Brain microvascular endothelial cell (primary cell): ENCODE results near the gene OR4L1.

Experiments
- DNase-seq: peaks from one replicate; pipeline ENCODE4 v3.0.0-alpha.2; 2020
- H3K27ac ChIP-seq: fragments of 250-450 bp; sonication (Bioruptor Pico); 2 replicates; pipeline ENCODE4 v1.5.1; 2020; ENCODE audit warnings: mild to moderate bottlenecking, moderate library complexity
- H3K27me3 ChIP-seq: fragments of 250-450 bp; sonication (Bioruptor Pico); replicated peaks from 2 replicates; pipeline ENCODE4 v1.5.1; 2020; ENCODE audit warnings: mild to moderate bottlenecking
- H3K36me3 ChIP-seq: fragments of 250-450 bp; sonication (Bioruptor Pico); replicated peaks from 2 replicates; pipeline ENCODE4 v1.5.1; 2020; ENCODE audit warnings: mild to moderate bottlenecking
- H3K4me3 ChIP-seq: 2 replicates; pipeline ENCODE4 v1.5.1; 2011; ENCODE audit warnings: low read depth, mild to moderate bottlenecking, control low read depth, low read length, moderate library complexity
- in situ Hi-C: cut with HindIII; loops from 2 replicates; pipeline ENCODE4 v1.10.0; 2017; ENCODE audit warnings: low sequenced_read_pairs, low pct_ligation_motif_present
- TF ChIP-seq, protein P1 (sequence below): IDR thresholded peaks from 2 replicates; pipeline ENCODE4 v1.5.1; 2011; ENCODE audit warnings: low read depth, mild to moderate bottlenecking, moderate library complexity, low read length, control low read depth, inconsistent platforms; ENCODE audit errors: missing control alignments

The OR4L1 gene, protein sequence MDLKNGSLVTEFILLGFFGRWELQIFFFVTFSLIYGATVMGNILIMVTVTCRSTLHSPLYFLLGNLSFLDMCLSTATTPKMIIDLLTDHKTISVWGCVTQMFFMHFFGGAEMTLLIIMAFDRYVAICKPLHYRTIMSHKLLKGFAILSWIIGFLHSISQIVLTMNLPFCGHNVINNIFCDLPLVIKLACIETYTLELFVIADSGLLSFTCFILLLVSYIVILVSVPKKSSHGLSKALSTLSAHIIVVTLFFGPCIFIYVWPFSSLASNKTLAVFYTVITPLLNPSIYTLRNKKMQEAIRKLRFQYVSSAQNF

DNA sequence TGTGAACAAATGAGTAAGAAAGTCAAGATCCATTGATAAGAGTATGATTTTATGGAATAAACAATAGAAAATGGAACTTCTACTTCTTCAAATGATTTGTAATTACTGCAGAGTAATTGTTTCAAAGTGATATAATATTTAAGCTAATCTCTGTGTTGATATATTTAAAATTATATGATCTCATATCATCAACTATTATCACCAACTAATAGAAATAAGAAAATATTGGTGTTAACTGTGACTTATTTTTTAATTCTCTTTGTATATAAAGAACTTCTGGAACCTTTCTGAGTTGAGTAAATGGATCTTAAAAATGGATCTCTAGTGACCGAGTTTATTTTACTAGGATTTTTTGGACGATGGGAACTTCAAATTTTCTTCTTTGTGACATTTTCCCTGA lies at the start of gene OR4L1:
OR4L1 (plus strand) TSS at position 301 of the 400 bp plus-strand sequence; CDS start at position 301, 0 bp downstream.
- in situ Hi-C loops = no loop called here
- H3K27ac ChIP-seq = no peak within 1 kb of the TSS
- no peaks in the 10 kb centered on the region for H3K36me3 ChIP-seq
- H3K27me3 ChIP-seq = no peaks in the 10 kb centered on the region
- DNase-seq = no peak
- TF ChIP-seq, protein P1, sequence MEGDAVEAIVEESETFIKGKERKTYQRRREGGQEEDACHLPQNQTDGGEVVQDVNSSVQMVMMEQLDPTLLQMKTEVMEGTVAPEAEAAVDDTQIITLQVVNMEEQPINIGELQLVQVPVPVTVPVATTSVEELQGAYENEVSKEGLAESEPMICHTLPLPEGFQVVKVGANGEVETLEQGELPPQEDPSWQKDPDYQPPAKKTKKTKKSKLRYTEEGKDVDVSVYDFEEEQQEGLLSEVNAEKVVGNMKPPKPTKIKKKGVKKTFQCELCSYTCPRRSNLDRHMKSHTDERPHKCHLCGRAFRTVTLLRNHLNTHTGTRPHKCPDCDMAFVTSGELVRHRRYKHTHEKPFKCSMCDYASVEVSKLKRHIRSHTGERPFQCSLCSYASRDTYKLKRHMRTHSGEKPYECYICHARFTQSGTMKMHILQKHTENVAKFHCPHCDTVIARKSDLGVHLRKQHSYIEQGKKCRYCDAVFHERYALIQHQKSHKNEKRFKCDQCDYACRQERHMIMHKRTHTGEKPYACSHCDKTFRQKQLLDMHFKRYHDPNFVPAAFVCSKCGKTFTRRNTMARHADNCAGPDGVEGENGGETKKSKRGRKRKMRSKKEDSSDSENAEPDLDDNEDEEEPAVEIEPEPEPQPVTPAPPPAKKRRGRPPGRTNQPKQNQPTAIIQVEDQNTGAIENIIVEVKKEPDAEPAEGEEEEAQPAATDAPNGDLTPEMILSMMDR = no peak
- no peak within 1 kb of the TSS for H3K4me3 ChIP-seq

DNA sequence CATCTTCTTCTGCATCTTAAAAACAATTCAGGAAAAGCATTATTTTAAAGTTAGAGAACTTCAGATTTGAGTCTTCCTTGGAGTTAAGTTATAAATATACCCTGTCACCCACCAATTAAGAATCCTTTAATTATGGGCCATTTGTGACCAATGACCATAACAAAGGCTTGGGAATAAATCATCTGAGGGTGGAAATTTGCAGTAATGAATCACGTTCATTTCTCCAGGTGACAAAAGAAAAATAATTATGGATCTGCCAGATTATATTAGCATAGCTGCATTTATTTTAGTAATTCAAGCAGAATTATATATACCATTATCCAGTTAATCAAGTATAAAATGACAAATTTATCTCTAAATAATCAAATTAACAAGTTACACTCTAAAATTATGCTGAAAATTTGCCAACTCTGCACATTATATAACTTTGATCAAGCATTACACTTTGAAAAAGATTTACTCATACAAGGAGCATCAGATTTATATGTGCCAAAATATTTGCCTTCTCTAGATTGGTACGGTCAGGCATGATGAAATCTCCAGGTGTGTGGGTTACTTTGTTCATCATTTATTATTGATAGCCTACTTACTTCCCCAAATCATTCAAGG lies 40.5 kb upstream of the OR4L1 start, which contains the start of gene OR4K14:
OR4K14 (minus strand) TSS at position 51 of the 609 bp plus-strand sequence. CDS start 4,114 bp downstream, outside the sequence.
- no peak for DNase-seq
- in situ Hi-C loops = no loop called here
- Histone ChIP-seq H3K36me3 (no peaks in the 10 kb centered on the region), H3K27me3 (no peaks in the 10 kb centered on the region), H3K4me3 (no peak within 1 kb of the TSS), H3K27ac (no peak within 1 kb of the TSS)
- TF ChIP-seq, protein P1 = no peak

DNA sequence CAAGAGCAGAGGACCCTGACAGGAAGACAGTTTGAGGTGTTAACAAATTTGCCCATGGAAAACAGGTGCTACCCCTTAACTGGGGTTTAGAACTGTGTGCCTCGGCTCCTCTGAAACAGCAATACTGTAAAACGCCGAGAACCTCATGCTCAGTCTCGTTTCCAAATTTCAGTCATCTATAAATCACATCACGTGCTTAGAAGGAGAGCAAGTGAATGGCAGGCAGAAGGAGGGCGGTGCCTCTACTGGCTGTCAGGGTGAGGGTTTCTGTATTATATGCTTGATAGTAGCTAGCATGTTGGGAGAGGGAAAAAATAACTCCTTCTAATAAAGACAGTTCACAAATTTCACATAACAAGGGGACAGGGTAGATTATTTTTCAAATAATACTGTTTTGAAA lies 28.8 kb upstream of the OR4L1 start:
- Histone ChIP-seq H3K36me3 (no peaks in the 10 kb centered on the region), H3K27ac (no peak overlapping the region), H3K4me3 (no peak overlapping the region), H3K27me3 (no peaks in the 10 kb centered on the region)
- TF ChIP-seq, protein P1 = no peak
- DNase-seq = no peak
- in situ Hi-C loops = no loop called here

DNA sequence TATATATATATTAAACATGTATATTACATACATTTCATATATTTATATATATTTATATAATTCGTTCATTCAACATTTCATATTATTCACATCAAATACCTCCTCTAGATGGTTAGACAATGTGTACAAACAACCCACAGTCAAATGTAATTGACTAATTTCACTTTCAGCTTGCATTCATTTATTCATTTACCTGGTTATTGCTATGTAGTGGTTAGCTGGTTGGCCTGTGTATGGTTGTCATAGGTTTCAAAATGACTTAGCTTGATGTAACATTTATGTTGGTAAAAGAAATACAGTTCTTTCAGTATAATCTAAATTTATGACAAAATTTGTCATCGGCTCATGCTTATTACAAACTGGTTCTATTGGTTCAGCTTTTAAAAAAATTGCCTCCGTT lies 24.4 kb upstream of the OR4L1 start:
- no peak overlapping the region for H3K27ac ChIP-seq
- H3K4me3 ChIP-seq = no peak overlapping the region
- in situ Hi-C loops = no loop called here
- no peaks in the 10 kb centered on the region for H3K27me3 ChIP-seq
- TF ChIP-seq, protein P1 = no peak
- H3K36me3 ChIP-seq = no peaks in the 10 kb centered on the region
- no peak for DNase-seq

DNA sequence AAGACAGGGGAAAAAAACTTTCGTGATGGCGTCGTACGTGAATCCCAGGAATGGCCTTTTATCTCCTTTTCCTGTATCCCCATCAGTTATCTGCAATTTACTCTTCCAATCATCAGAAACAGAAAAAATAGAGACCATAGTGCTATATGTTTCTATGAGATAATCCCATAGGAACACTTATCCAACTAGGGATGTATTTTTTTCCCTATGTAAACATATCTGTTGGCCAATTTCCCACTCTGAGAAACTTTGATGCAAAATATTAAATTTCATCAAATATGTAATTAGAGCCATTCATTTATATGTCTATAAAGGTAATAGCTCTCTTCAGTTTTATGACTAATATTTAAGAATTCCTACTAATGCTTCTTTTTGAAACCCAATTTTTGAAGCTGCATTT lies 23.9 kb upstream of the OR4L1 start, which contains the start of gene OR4K13:
OR4K13 (minus strand) TSS at position 101 of the 400 bp plus-strand sequence. CDS start 1,280 bp downstream, outside the sequence.
- Histone ChIP-seq H3K27ac (no peak within 1 kb of the TSS), H3K4me3 (no peak within 1 kb of the TSS), H3K27me3 (no peaks in the 10 kb centered on the region), H3K36me3 (no peaks in the 10 kb centered on the region)
- TF ChIP-seq, protein P1 = no peak
- in situ Hi-C loops = no loop called here
- no peak for DNase-seq
